Osteocyte (in vitro differentiated cells): ENCODE results near the gene SERPINA5. TPM values are rescaled to one million over a fixed set of nuclear protein-coding genes. Genes with fewer than 3 reads are reported as not detected.

Experiments
- DNase-seq: peaks from one replicate; pipeline ENCODE4 v3.0.0; 2021; ENCODE audit warnings: mixed read lengths; ENCODE audit not compliant: unreplicated experiment; ENCODE audit errors: extremely low spot score
- H3K27ac Mint-ChIP-seq: one replicate; pipeline ENCODE4 v1.8.0; 2021; ENCODE audit warnings: mild to moderate bottlenecking, mixed read lengths; ENCODE audit not compliant: unreplicated experiment
- H3K27me3 Mint-ChIP-seq: one replicate; pipeline ENCODE4 v1.8.0; 2021; ENCODE audit warnings: mixed read lengths; ENCODE audit not compliant: unreplicated experiment
- H3K36me3 Mint-ChIP-seq: one replicate; pipeline ENCODE4 v1.8.0; 2021; ENCODE audit warnings: mixed read lengths; ENCODE audit not compliant: unreplicated experiment
- H3K4me1 Mint-ChIP-seq: one replicate; pipeline ENCODE4 v1.8.0; 2021; ENCODE audit warnings: mixed read lengths; ENCODE audit not compliant: unreplicated experiment
- H3K4me3 Mint-ChIP-seq: one replicate; pipeline ENCODE4 v1.8.0; 2021; ENCODE audit warnings: mild to moderate bottlenecking, moderate library complexity, mixed read lengths; ENCODE audit not compliant: unreplicated experiment
- H3K9me3 Mint-ChIP-seq: one replicate; pipeline ENCODE4 v1.8.0; 2021; ENCODE audit warnings: mixed read lengths; ENCODE audit not compliant: unreplicated experiment
- total RNA-seq: library from RNA; stranded (reverse); gene quantifications from 2 replicates; pipeline ENCODE4 v1.2.1, GENCODE V29; 2021
- TF ChIP-seq, protein P1 (sequence below): fragments of 200-600 bp; sonication (generic); IDR thresholded peaks from 2 replicates; pipeline ENCODE4 v1.5.0; 2021; ENCODE audit warnings: antibody characterized with exemption, mild to moderate bottlenecking, moderate library complexity

SERPINA5 gene
- total RNA-seq, 1 donor from 2014 or later: 0.16 TPM

DNA sequence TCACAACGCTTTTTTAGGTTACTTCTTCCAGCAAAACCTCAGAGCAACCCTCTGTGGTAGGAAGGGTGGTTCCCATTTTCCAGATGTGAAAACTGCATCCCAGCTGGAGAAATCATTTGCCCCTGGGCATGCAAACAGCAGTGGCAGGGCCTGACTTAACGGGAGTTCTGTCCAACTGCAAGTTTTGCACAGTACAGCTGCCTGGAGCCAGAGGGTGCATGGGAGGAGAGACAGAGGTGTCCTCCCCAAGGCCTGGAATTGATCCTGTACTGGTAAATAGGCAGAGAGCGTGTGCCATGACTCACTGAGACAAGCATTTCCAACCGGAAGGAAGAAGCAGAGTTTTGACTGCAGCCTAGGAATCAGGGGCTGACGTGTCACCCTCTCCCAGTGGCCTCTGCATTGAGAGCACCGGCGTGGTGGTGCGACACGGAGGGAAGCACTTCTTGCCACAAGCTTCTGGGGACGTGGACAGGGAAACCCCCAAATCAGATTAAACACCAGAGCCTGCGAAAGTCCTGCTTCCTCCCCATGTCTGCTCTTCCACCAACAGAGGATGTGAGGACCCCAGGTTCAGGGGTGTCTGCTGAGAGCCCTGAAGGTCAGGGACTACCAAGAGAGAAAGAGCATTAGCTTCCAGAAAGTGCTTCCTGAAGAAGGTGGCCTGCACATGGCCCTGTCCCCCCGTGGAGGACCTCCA is 39.0 kb upstream of the SERPINA5 start:
- H3K27me3 Mint-ChIP-seq: no peaks in the 10 kb centered on the region
- peak; percentile 80 for DNase-seq
- peaks cover 14% of the 10 kb centered on the region for H3K4me1 Mint-ChIP-seq
- H3K9me3 Mint-ChIP-seq: peaks cover 11% of the 10 kb centered on the region
- H3K36me3 Mint-ChIP-seq: no peaks in the 10 kb centered on the region
- no peak overlapping the region for H3K27ac Mint-ChIP-seq
- no peak overlapping the region for H3K4me3 Mint-ChIP-seq
- TF ChIP-seq, protein P1, sequence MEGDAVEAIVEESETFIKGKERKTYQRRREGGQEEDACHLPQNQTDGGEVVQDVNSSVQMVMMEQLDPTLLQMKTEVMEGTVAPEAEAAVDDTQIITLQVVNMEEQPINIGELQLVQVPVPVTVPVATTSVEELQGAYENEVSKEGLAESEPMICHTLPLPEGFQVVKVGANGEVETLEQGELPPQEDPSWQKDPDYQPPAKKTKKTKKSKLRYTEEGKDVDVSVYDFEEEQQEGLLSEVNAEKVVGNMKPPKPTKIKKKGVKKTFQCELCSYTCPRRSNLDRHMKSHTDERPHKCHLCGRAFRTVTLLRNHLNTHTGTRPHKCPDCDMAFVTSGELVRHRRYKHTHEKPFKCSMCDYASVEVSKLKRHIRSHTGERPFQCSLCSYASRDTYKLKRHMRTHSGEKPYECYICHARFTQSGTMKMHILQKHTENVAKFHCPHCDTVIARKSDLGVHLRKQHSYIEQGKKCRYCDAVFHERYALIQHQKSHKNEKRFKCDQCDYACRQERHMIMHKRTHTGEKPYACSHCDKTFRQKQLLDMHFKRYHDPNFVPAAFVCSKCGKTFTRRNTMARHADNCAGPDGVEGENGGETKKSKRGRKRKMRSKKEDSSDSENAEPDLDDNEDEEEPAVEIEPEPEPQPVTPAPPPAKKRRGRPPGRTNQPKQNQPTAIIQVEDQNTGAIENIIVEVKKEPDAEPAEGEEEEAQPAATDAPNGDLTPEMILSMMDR: no peak

DNA sequence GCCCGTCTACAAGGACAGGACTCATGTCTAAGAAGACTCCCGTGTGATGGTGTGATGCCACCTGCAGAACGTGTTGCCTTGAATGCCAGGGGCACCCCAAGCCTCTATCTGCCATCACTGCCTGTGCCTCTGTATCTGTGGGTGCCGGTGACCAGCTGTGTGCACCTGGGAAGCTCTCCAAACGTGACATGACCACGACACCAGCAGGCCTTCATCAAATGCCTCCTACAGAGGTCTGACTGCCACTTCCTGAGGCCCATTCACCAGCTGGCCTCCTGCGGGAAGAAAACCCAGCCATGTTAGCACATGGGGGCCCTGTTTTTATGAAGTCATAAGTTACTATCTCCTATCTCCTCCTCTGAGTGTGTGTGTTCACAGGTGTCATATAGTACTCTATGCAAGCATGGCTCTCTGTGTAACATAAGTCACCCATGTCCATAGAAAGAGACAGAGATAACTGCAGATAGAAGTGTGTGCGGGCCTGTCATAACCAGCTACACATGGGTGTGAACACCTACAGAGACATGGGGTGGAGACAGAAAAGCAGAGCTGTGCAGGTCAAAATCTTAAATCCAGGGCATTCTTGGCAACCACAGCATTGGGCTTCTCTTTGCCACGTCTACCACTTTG is 38.3 kb upstream of the SERPINA5 start:
- no peaks in the 10 kb centered on the region for H3K27me3 Mint-ChIP-seq
- peaks cover 11% of the 10 kb centered on the region for H3K9me3 Mint-ChIP-seq
- TF ChIP-seq, protein P1: no peak
- DNase-seq: peak; percentile 78
- H3K27ac Mint-ChIP-seq: no peak overlapping the region
- no peaks in the 10 kb centered on the region for H3K36me3 Mint-ChIP-seq
- peaks cover 14% of the 10 kb centered on the region for H3K4me1 Mint-ChIP-seq
- H3K4me3 Mint-ChIP-seq: no peak overlapping the region

DNA sequence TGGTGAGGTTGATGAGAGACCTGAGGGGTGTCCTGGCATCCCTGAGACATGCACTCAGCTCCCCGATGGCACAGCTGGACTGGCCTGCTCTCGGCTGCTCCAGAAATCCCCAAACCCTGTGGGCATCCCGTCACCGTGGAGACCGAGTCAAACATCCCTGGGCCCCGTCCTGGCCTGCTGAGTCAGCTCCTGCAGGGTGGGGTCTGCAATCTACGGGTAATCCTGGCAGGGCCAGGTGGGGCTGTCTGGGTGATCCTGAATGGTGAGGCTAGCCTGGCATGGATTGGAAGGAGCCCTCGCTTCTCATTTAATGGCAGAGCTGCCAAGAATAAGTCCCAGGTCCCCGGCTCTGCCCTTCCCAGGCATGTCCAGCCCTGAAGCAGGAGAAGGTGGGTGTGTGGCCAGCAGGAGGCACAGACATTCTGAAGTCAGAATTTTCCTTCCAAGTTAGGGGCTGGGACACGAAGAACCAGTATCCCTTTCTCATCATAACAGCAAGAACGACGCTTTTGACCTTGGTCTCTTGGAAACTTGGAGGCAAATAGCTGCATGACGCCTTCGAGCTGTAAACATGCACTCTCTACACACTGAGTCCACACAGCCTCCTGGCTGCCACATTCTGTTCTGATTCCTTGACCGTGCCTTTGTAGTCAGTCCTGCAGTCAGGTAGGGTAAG is 37.6 kb upstream of the SERPINA5 start:
- Mint-ChIP-seq H3K4me1 (peaks cover 14% of the 10 kb centered on the region), H3K9me3 (peaks cover 11% of the 10 kb centered on the region), H3K27me3 (no peaks in the 10 kb centered on the region), H3K4me3 (no peak overlapping the region), H3K27ac (no peak overlapping the region), H3K36me3 (no peaks in the 10 kb centered on the region)
- DNase-seq: peak; percentile 83
- TF ChIP-seq, protein P1: no peak

DNA sequence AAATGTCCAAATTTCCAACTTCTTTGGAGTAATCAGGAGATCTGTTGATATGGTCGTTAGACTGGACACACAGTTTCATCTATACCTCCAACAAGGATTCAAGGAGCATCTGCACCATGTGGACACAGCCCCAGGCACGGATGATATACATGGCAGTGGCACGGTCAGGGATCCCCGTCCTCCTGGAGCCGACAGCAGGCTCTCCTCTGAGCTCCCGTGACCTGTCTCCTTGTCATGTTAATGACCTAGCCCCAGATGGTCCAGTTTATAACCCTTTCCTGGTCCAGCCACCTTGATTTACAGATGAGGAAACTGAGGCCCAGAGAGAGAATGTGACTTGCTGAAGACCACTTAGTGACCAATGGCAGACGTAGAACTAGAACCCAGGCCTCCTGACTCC is 36.5 kb upstream of the SERPINA5 start:
- no peak overlapping the region for H3K4me3 Mint-ChIP-seq
- DNase-seq: peak; percentile 46
- no peaks in the 10 kb centered on the region for H3K36me3 Mint-ChIP-seq
- peaks cover 12% of the 10 kb centered on the region for H3K4me1 Mint-ChIP-seq
- H3K27me3 Mint-ChIP-seq: no peaks in the 10 kb centered on the region
- TF ChIP-seq, protein P1: no peak
- peaks cover 11% of the 10 kb centered on the region for H3K9me3 Mint-ChIP-seq
- no peak overlapping the region for H3K27ac Mint-ChIP-seq
